DND-41 (cell line): ENCODE measurements around the gene IQCE.
"Not testable (repeated sequence)": the region's sequence is repeated elsewhere in the genome, so short reads cannot be mapped to it uniquely, and the experiment has no call there.

ENCODE experiments used
- ATAC-seq: fragments of 200-7000 bp; cut with Tn5 transposase; 3 replicates; pipeline ENCODE4 v1.9.1; 2021; ENCODE audit warnings: low read depth; ENCODE audit not compliant: insufficient read depth
- DNase-seq: peaks from one replicate; pipeline ENCODE4 v3.0.0-alpha.2; 2020
- H2AFZ ChIP-seq: 2 replicates; pipeline ENCODE4 v1.6.0; 2012; ENCODE audit warnings: low read depth, low read length
- H3K27ac ChIP-seq: 2 replicates; pipeline ENCODE4 v1.5.1; 2012; ENCODE audit warnings: low read length, inconsistent platforms
- H3K27me3 ChIP-seq: fragments of 200-600 bp; sonication (generic); 2 replicates; pipeline ENCODE4 v1.6.0; 2012; ENCODE audit warnings: low read length, mild to moderate bottlenecking, inconsistent platforms; ENCODE audit not compliant: insufficient read depth, poor library complexity
- H3K36me3 ChIP-seq: 2 replicates; pipeline ENCODE4 v1.5.1; 2012; ENCODE audit warnings: low read length, inconsistent platforms; ENCODE audit not compliant: insufficient read depth
- H3K4me1 ChIP-seq: 2 replicates; pipeline ENCODE4 v1.5.1; 2012; ENCODE audit warnings: mild to moderate bottlenecking, low read length; ENCODE audit not compliant: insufficient read depth
- H3K4me2 ChIP-seq: 2 replicates; pipeline ENCODE4 v1.6.0; 2012; ENCODE audit warnings: mild to moderate bottlenecking, moderate library complexity, low read length, inconsistent platforms; ENCODE audit not compliant: insufficient read depth
- H3K4me3 ChIP-seq, 2 experiments: fragments of 200-600 bp in 1 of 2; shearing (Covaris generic) in 1 of 2; 2 replicates each; pipeline ENCODE4 v1.5.1; 2012 to 2016; ENCODE audit warnings: inconsistent platforms in 2 of 2, low read length in 2 of 2, mild to moderate bottlenecking in 2 of 2, low read depth in 1 of 2, moderate library complexity in 1 of 2
- H3K79me2 ChIP-seq: 2 replicates; pipeline ENCODE4 v1.6.0; 2012; ENCODE audit warnings: low read length, inconsistent platforms; ENCODE audit not compliant: insufficient read depth
- H3K9ac ChIP-seq: 2 replicates; pipeline ENCODE4 v1.6.0; 2012; ENCODE audit warnings: low read depth, mild to moderate bottlenecking, inconsistent platforms, low read length, moderate library complexity
- H3K9me3 ChIP-seq: 2 replicates; pipeline ENCODE4 v1.5.1; 2012; ENCODE audit warnings: low read length, moderate library complexity, mild to moderate bottlenecking, inconsistent platforms; ENCODE audit not compliant: insufficient read depth, severe bottlenecking
- H4K20me1 ChIP-seq: 2 replicates; pipeline ENCODE4 v1.6.0; 2012; ENCODE audit warnings: low read length; ENCODE audit not compliant: insufficient read depth
- CTCF ChIP-seq: IDR thresholded peaks from 2 replicates; pipeline ENCODE4 v1.5.1; 2012; ENCODE audit warnings: borderline replicate concordance, low read length, moderate library complexity, mild to moderate bottlenecking; ENCODE audit not compliant: poor library complexity, severe bottlenecking; ENCODE audit errors: extremely low read depth
- EZH2 ChIP-seq: IDR thresholded peaks from 3 replicates; pipeline ENCODE4 v1.6.1; 2012; ENCODE audit warnings: borderline replicate concordance, low read depth, mild to moderate bottlenecking, moderate library complexity, low read length, inconsistent platforms; ENCODE audit not compliant: severe bottlenecking

Gene IQCE

GRCh38 chr7:2607923-2608904 is 49.4 kb downstream of the IQCE start:
- H4K20me1 ChIP-seq, result peaks cover 4% of the 10 kb centered on the region; the same call in 1 of the 2 replicates
- H3K4me1 ChIP-seq, result no peaks in the 10 kb centered on the region
- no peak overlapping the region for H2AFZ ChIP-seq
- H3K9me3 ChIP-seq, result no peaks in the 10 kb centered on the region
- no peak for ATAC-seq
- H3K9ac ChIP-seq, result no peak overlapping the region
- H3K36me3 ChIP-seq, result no peaks in the 10 kb centered on the region
- no peaks in the 10 kb centered on the region for H3K27me3 ChIP-seq
- H3K4me2 ChIP-seq, result no peak overlapping the region
- H3K27ac ChIP-seq, result no peak overlapping the region
- no peaks in the 10 kb centered on the region for H3K79me2 ChIP-seq
- TF ChIP-seq EZH2, result no peak
- no peak for TF ChIP-seq CTCF
- no peak overlapping the region for H3K4me3 ChIP-seq
- DNase-seq, result no peak

- Histone ChIP-seq H3K36me3 (no peaks in the 10 kb centered on the region), H4K20me1 (no peaks in the 10 kb centered on the region)
These were observed 50.2 kb downstream of the IQCE start for GRCh38 chr7:2608921-2609411.

GRCh38 chr7:2609646-2610045 is 50.9 kb downstream of the IQCE start:
- not testable (repeated sequence) for H3K27me3 ChIP-seq, H3K4me1 ChIP-seq, H3K36me3 ChIP-seq, H3K4me3 ChIP-seq, ATAC-seq, H3K9me3 ChIP-seq, H2AFZ ChIP-seq, H3K79me2 ChIP-seq, H4K20me1 ChIP-seq, DNase-seq, H3K4me2 ChIP-seq, H3K27ac ChIP-seq, H3K9ac ChIP-seq

More at GRCh38 chr7:2608921-2609411, 50.2 kb downstream of the IQCE start:
- H3K79me2 ChIP-seq, result no peaks in the 10 kb centered on the region
- no peak overlapping the region for H3K27ac ChIP-seq
- no peak overlapping the region for H3K4me3 ChIP-seq
- no peaks in the 10 kb centered on the region for H3K9me3 ChIP-seq
- H3K4me1 ChIP-seq, result no peaks in the 10 kb centered on the region
- TF ChIP-seq EZH2 (no peak), CTCF (peak; percentile 45)
- no peak overlapping the region for H3K4me2 ChIP-seq
- no peak overlapping the region for H3K9ac ChIP-seq
- no peak for ATAC-seq
- no peak overlapping the region for H2AFZ ChIP-seq
- DNase-seq, result no peak
- no peaks in the 10 kb centered on the region for H3K27me3 ChIP-seq

- H3K9ac ChIP-seq, result no peak overlapping the region
- no peak for ATAC-seq
- no peak overlapping the region for H3K4me3 ChIP-seq
- TF ChIP-seq CTCF (no peak), EZH2 (no peak)
- no peak overlapping the region for H2AFZ ChIP-seq
- H3K4me2 ChIP-seq, result no peak overlapping the region
- H3K4me1 ChIP-seq, result no peaks in the 10 kb centered on the region
- H3K79me2 ChIP-seq, result no peaks in the 10 kb centered on the region
- H3K9me3 ChIP-seq, result no peaks in the 10 kb centered on the region
- H3K27ac ChIP-seq, result no peak overlapping the region
- no peaks in the 10 kb centered on the region for H3K27me3 ChIP-seq
- DNase-seq, result no peak
- H3K36me3 ChIP-seq, result no peaks in the 10 kb centered on the region
- H4K20me1 ChIP-seq, result no peaks in the 10 kb centered on the region
These were observed 51.7 kb downstream of the IQCE start for GRCh38 chr7:2610466-2610865.
